ENCODE data around the gene MAGI2. TPM values are rescaled to one million over a fixed set of nuclear protein-coding genes. Genes with fewer than 3 reads are reported as not detected.

The MAGI2 gene
- total and polyA plus RNA-seq, 2 donors (not counting 3 experiments of a cell fraction or from before 2014, with no cell fraction given): 0.28 to 6.0 TPM

DNA sequence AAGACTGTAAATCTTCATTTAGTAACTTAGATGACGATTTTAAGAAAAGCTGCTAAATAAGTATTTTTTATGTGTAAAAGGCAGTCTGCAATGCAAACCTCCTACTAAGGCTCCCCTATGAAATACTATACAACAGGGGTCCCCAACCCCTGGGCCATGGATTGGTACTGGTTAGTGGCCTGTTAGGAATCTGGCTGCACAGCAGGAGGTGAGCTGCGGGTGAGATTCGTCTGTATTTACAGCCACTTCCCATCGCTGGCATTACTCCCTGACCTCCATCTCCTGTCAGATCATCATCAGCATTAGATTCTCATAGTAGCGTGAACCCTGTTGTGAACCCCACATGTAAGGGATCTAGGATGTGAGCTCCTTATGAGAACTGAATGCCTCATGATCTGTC lies 580.4 kb downstream of the MAGI2 start:
- no peaks in the 10 kb centered on the region for H3K9me3 ChIP-seq (replicated peaks; ENCODE audit: control insufficient read depth, insufficient read depth, low read length)
- no peaks in the 10 kb centered on the region for H3K27me3 ChIP-seq (ENCODE audit: control insufficient read depth in 2 of 2, insufficient read depth in 2 of 2, low read length in 2 of 2)
- H3K4me3 ChIP-seq (replicated peaks in 1 of 3; ENCODE audit: insufficient read depth in 1 of 3, low read depth in 1 of 3, low read length in 3 of 3): no peak overlapping the region
- intact Hi-C loops (cut with micrococcal nuclease): no loop called here
- FAIRE-seq (no peak), DNase-seq (ENCODE audit: low read depth, low spot score) (no peak)
- H3K9ac ChIP-seq (replicated peaks; ENCODE audit: extremely low read depth, insufficient read depth, low read length): no peak overlapping the region
- POLR2A ChIA-PET: no interaction called here
- CTCF ChIA-PET: interaction anchor here (0.8 kb wide), 1 partner anchor 191 kb away, joined by 3 read pairs; no protein-coding TSS in a partner anchor
- dilution Hi-C loops (cut with MboI; ENCODE audit: extremely low pct_ligation_motif_present, low sequenced_read_pairs): no loop called here
- no TSS peak for BruUV-seq (replicated peaks)
- no peaks in the 10 kb centered on the region for H3K36me3 ChIP-seq (ENCODE audit: control insufficient read depth in 2 of 2, extremely low read depth in 1 of 2, insufficient read depth in 2 of 2, low read length in 2 of 2)
- H4K20me1 ChIP-seq (replicated peaks; ENCODE audit: control insufficient read depth, extremely low read depth, insufficient read depth, low read length): no peaks in the 10 kb centered on the region
- H3K27ac ChIP-seq (ENCODE audit: insufficient read depth, low read depth, low read length): no peak overlapping the region
- no peaks in the 10 kb centered on the region for H3K9me1 ChIP-seq (replicated peaks; ENCODE audit: control insufficient read depth, extremely low read depth, insufficient read depth, low read length)
- H3K4me2 ChIP-seq (ENCODE audit: insufficient read depth, low read length): no peak overlapping the region
- H3K4me1 ChIP-seq (ENCODE audit: control insufficient read depth, extremely low read depth, insufficient read depth, low read length): no peaks in the 10 kb centered on the region
- TF ChIP-seq JUN (IDR thresholded peaks at IDR 0.05; ENCODE audit: borderline replicate concordance, insufficient read depth, insufficient read length, low read depth): no peak
- TF ChIP-seq FOS (IDR thresholded peaks at IDR 0.05; ENCODE audit: borderline replicate concordance, insufficient read depth, low read length): no peak
- TF ChIP-seq GATA2 (IDR thresholded peaks at IDR 0.05; ENCODE audit: insufficient read depth, insufficient read length, low read depth, low read length): no peak
- no peak for TF ChIP-seq EZH2 (IDR thresholded peaks at IDR 0.05; ENCODE audit: borderline replicate concordance, low read depth, low read length, severe bottlenecking)
- no peak for TF ChIP-seq POLR2AphosphoS5 (IDR thresholded peaks at IDR 0.05; ENCODE audit: insufficient read depth, low read depth, low read length)
- TF ChIP-seq POLR2A (IDR thresholded peaks at IDR 0.05; ENCODE audit: low read depth, low read length): no peak
- no peak for TF ChIP-seq MAX (IDR thresholded peaks at IDR 0.05; ENCODE audit: insufficient read depth, insufficient read length)
- TF ChIP-seq, protein P1, sequence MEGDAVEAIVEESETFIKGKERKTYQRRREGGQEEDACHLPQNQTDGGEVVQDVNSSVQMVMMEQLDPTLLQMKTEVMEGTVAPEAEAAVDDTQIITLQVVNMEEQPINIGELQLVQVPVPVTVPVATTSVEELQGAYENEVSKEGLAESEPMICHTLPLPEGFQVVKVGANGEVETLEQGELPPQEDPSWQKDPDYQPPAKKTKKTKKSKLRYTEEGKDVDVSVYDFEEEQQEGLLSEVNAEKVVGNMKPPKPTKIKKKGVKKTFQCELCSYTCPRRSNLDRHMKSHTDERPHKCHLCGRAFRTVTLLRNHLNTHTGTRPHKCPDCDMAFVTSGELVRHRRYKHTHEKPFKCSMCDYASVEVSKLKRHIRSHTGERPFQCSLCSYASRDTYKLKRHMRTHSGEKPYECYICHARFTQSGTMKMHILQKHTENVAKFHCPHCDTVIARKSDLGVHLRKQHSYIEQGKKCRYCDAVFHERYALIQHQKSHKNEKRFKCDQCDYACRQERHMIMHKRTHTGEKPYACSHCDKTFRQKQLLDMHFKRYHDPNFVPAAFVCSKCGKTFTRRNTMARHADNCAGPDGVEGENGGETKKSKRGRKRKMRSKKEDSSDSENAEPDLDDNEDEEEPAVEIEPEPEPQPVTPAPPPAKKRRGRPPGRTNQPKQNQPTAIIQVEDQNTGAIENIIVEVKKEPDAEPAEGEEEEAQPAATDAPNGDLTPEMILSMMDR (IDR thresholded peaks at IDR 0.05; ENCODE audit: extremely low read depth in 1 of 2, insufficient read depth in 1 of 2, low read depth in 1 of 2, low read length in 2 of 2): no peak
- no peak for TF ChIP-seq MYC (IDR thresholded peaks at IDR 0.05; ENCODE audit: low read depth, low read length)
- no peaks in the 10 kb centered on the region for H3K79me2 ChIP-seq (ENCODE audit: control insufficient read depth, insufficient read depth, low read length)
- no peak overlapping the region for H2AFZ ChIP-seq (ENCODE audit: low read depth, low read length)
